GM19397 (cell line): ENCODE data around the gene BCL2L1.

Source experiments
- ATAC-seq: cut with Tn5 transposase; IDR thresholded peaks from one replicate; pipeline ENCODE4 v1.9.1; 2021; ENCODE audit warnings: mild to moderate bottlenecking, moderate library complexity; ENCODE audit not compliant: unreplicated experiment

Gene BCL2L1

DNA sequence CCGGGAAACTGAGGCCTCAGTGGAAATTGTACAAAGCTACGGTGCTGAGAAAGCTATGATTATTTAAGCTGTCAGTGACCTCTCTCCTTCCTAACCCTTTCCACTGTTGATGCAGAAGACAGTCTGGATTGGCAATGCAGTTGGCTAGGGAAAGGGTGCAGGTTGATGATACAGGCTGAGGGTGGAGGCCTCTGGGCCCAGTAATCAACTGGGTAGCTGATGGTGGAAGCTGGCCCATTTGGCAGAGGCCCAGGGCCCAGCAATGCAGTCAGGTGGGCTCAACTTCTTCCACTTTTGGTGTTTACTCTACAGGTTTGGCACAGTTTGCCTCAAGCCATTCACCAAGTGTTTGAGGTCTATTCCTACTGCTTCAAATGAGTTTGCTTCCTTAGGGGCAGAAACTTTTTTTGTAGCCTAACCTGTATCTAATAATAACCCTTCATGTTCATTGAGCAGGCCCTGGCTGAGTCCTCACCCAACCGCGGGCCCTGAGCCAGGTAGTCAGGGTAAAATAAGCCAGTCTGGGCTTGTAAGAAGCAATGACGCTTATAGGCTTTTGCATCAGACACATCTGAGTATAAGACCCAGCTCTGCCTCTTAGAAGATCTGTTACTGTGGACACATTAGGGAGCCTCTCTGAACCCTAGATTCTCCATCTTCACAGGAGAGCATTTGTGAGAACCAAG, 12.1 kb downstream of the BCL2L1 start:
- ATAC-seq = no peak

DNA sequence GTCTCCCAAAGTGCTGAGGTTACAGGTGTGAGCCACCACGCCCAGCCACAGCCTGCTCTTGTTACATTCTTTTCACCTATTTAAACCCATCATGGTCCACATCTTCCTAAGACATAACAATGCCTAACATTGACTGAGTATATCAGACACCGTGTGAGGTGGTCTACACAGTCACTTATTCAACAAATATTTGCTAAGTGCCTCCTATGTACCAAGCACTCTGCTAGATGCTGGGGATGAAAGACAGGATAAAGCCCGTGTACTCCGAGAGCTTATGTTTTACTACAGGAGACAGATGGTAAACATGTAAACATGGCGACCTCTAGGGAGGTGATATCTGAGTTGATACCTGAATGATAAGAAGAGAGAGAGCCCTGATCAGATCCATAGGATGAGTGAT, 12.7 kb downstream of the BCL2L1 start:
- ATAC-seq = no peak

DNA sequence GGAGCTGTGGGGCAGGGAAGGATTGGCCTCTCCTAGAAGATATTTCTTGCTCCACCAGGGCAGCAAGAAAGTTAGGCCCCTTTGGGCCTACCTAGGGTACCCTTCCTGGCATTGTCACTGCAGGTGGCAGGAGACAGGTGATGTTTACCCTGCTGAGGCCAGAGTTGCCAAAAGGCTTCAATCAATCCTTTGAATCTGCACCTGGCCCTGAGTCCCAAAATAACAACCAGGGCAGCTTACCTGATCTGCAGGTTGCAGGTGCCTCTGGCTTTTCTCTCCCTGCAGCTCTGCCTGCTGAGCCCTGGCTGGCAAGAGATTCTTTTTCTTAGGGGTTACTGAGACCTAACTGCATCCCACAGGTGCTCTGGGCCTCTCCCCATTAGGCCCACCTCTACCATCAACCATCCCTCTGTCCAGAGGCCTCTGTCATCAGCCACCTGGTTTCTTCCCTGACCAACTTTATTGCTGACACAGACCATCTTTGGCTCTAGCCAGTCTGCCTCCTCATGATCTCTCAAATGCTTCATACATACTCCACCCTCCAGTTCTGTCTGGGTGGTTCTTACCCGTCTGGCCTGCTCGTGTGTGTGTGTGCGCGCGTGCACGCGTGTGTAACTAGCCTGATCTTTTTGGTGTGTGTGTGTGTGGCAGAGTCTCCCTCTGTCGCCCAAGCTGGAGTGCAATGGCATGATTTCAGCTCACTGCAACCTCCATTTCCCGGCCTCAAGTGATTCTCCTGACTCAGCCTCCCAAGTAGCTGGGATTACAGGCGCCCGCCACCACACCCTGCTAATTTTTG, 13.7 kb downstream of the BCL2L1 start:
- ATAC-seq = no peak

DNA sequence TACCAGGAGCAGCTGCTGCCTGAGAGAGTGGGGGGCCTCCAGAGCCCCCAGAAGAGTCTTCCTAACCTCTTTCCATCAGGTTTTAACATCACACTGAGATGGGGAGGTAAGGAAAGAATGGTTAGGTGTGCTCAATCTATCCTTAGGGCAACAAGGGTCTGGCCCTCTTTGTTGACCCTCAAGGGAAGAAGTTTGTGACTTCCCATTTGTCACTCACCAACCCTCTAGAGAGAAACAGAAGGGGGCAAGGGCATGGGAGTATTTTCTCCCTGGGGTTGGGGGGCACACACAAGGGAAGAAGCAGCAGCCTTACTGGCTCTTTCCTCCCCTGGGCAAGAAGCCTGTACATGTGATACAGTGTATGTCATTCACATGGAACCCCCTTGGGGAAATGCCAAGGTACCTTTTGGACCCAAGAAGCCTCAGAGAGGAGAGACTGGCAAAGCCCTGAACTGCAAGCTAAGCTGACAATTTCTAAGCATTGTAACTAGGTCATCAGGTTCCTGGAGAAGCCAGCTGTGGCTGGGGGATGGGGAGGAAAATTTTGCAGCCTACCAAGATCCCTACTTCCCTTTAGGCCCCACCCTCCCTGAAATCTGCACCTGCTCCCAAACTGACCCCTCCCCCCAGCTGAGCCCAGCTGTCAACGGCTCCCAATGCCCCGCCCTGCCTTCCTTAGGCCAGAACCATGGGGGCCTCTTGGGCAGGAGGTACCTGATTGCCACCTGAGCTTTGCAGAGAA, 14.5 kb downstream of the BCL2L1 start:
- no peak for ATAC-seq

DNA sequence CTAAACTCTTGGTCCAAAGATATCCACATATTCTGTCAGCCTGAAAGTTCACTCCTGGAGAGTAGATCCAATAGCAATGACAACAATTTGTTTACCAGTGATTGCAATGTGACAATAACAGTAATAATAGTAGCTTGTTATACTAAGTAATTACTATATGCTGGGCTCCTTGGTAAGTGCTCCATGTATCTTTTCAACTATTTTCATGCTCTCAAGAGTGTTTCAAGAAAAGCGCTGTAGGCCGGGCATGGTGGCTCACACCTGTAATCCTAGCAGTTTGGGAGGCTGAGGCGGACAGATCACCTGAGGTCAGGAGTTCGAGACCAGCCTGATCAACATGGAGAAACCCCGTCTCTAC, 15.4 kb downstream of the BCL2L1 start:
- ATAC-seq = no peak

DNA sequence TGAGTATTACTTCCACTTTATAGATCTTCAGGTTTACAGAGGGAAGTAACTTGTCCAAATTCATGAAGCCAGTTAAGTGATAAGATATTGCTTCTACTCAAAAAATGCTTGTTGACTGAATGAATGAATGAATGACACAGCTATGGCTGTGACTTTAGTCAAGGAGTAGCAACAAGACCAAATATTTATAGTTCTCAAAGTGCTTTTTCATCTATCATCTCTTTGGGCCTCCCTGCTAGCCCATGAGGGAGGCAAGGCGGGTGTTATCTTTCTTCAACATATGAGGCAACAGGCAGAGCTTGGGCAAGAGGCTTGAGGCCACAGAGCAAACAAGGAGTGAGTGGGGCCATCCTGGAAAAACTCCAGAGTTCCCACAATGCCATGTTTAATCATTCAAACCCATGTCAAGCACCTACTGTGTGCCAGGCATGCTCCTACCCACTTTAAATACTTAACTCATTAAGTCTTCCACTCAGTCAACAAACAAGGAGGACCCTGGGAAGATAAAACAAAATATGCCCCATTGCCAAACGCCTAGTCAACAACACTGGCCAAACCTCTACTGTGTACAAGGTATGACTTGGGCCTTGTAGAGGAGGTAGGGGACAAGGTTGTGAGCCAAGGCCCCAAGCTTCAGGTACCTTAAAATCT, 15.9 kb downstream of the BCL2L1 start:
- no peak for ATAC-seq

DNA sequence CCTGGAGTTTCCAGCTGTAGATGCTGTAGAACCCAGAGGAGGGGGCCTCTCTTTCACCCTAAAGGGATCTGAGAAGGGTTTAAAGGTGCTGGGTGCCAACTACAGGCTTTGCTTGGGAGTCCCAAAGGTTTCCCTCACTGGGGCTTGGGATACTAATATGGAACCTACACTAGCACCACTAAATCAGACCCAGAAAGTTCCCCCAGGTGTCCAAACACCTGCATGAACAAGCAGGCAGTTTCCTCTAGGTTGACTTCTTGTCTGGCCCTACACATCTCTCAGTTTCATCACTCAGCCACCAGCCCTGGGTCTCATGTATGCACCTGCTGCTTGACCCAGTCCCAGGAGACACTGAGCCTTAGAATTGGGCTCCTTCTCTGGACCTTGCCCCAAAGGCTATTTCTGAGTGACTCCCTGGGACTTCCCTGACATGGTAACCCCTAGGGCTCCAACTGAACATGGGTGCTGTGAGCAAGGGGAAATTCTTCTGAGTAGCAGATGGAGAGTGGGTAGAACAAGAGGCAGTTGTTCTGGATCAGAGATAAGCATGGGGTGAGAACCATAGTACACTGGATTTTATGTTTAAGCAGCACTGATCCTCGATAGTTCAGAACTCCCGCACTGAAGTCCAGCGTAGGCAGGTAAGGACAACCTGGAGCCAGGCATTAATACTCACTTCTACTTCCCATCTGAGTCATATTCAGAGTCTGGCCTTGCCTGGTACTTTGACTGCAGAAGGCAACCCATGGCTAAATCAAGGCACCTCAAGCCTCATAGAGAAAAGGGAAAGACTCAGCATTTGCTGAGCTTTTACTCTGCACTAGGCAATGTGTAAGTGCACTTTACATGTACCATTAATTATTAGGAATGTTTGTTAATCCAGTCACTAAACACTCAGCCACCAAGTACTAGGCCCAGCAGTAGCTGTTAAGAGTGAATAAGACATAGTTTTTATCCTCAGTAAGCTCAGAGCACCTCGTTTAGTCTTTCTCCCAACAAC, 16.8 kb downstream of the BCL2L1 start:
- ATAC-seq = peak; percentile 91

DNA sequence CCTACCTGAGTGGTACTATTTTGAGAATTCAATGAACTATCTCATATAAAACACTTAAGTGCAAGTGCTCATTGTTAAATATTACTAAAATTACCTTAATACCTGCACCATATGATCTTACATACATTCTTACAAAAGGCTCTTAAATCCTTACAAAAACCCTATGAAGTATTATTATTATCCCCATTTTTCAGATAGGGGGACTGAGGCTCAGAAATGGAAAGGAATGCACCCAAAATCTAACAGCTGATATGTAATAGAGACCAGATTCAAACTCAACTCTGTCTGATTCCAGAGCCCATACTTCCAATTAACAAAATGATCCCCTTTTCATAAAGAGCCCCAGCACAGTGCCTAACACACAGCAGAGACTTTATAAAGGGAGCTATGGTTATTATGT, 17.5 kb downstream of the BCL2L1 start:
- no peak for ATAC-seq

DNA sequence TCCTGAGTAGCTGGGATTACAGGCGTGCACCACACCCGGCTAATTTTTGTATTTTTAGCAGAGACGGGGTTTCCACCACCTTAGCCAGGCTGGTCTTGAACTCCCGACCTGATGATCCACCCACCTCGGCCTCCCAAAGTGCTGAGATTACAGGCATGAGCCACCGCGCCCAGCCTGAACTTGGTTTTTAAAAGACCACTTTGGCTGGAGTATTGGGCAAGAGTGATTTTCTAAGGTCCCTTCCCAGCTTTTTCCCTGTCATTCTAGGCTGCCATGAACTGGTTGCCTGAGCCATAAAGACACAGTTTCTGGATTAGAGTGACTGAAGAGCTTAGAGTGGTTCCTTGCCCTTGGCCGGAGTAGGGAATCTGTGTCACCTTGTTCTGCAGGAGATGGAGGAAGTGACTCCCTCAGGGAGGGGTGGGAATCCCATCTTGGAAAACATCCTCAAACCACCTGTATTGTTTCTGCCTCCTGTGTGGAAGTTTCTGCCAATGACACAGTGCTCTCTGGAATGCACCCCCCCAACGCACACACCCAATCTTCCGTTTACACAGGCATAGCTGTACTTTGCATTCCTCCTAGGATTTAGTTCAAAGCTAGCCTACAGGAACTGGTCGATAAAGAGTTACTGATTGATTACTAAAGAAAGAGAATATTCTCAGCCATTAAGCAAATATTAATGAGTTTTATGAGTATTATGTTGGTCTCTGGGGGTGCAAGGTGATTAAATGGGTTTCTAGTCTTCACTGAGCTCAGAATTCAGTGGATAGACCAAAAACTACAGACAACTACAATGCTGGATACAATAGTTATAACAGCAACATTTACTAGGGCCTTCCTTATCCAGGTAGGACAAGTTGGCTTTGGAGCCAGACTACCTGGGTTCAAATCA, 18.2 kb downstream of the BCL2L1 start:
- no peak for ATAC-seq

DNA sequence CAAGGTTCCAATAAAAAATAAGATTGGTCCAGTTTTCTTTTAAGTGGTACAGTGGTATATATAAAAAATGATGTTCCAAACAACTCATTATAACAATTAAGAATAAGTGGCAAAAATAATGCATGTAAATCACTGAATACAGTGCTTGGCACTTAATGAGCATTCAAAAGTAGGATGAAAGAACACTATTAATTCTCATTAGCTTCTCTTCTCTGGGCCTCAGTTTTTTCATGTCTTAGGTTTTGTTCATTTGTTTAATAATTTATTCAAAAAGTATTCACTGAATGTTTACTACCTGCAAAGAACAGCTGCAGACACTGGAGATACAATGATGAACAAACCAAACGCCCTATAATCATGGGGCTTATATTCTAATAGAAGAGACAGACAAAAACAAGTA, 21.1 kb downstream of the BCL2L1 start:
- no peak for ATAC-seq

DNA sequence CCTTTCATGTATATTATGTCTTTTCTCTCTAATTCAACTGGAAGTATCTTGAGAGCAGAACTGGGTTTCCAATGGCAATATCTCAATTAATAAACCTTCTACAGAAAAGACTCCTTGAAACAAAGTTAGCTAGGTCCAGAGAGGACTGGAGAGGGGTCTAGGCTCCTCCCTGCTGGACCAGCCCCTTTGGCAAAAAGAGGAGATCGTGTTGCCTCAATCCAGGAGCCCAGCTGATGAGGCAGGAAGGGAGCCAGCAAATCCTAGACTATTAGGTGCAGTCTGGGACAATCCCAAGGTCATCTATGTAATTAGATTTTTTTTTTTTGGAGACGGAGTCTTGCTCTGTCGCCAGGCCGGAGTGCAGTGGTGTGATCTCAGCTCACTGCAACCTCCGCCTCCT, 21.9 kb downstream of the BCL2L1 start:
- no peak for ATAC-seq

DNA sequence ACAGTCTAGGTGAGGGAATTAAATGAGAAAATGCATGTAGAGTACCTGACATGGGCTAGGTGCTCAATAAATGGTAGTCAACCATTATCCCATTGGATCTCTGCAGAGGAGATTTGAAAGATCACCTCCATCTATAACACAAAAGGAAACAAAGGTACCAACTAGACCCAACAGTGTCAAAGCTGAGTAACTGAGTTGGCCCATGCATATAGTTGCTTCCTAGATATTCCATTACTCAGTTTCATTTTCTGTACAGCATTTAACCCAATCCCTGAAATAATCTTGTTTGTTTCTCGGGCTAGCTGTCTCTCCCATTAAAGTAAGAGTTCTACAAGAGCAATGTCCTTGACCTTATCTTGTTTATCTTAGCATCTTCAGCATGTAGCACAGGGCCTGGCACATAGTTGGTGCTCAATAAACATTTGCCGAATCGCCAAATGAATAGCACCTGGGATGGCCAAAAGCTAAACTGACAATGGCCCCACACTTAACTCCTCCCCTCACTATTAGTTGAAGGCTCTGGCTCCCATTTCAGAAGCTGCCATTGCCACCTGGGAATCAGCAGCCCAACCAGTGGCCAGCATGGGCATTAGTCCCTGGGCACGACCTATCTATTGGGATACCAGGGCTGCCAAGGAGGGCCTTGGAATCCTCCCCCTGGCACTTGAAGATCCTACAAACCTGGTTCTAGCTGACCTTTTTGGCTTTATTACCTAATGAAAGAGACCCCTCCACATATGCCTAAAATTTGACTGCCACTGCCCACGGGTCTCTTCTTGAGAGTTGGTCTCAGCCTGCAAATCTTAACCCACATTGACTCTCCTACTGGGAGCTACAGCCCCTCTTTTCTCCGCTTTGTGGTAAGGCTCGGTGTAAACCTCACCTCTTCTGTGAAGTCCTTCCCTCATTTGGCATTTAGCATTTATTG, 22.6 kb downstream of the BCL2L1 start:
- ATAC-seq = no peak

DNA sequence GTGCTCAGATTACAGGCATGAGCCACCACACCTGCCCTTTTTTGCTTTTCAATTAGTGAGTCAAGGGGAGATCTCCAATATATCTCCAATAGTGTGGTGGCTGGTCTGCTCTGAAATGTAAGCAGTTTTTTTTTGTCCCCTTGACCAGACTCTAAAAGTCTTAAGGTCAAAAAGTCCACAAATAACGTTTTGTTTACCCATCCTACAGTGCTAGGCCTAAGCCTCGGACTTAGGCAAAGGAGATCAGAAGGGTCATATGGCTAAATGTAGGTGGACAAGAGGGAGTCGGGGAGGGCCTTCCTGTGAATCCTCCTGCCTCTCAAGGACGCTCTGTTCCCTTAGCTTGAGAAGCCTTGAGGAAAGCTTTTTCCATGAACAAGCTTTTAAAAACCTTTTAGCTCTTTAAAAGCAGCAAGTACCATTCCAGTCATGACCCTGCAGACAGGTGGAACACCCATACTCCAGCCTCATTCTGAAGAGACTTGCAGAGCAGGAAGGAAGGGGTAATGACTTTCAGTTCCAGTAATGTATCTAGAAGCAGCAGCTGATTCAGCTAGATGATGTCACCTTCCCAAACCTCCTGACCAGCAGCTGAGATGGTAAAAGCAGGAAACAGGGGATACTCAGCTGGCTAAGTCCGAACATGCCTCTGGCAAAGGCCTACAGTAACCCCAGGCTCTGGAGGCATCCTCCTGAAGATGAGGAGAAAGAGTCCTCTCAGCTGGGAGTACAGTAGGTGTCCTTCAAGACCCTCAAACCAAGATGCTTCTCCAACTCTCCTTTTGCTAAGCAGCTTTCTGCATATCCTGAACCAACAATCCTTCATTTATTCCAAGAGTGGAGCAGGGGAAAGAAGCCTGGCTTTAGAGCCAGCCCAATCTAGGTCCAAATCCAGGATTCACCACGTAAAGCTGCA, 23.6 kb downstream of the BCL2L1 start:
- ATAC-seq = peak; percentile 91

DNA sequence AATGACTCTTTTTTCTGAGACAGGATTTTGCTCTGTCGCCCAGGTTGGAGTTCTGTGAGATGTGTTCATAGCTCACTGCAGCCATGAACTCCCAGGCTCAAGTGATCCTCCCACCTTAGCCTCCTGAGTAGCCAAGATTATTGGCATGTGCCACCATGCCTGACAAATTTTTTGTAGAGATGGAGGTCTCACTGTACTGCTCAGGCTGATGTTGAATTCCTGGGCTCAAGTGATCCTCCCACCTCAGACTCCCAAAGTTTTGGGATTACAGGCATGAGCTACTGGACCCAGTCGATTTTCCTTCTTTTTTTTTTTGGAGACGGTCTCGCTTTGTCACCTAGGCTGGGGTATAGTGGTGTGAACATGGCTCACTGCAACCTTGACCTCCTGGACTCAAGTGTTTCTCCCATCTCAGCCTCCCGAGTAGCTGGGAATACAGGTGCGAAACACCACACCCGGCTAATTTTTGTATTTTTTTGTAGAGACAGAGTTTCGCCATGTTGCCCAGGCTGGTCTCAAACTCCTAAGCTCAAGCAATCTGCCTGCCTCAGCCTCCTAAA, 24.3 kb downstream of the BCL2L1 start:
- ATAC-seq = no peak

DNA sequence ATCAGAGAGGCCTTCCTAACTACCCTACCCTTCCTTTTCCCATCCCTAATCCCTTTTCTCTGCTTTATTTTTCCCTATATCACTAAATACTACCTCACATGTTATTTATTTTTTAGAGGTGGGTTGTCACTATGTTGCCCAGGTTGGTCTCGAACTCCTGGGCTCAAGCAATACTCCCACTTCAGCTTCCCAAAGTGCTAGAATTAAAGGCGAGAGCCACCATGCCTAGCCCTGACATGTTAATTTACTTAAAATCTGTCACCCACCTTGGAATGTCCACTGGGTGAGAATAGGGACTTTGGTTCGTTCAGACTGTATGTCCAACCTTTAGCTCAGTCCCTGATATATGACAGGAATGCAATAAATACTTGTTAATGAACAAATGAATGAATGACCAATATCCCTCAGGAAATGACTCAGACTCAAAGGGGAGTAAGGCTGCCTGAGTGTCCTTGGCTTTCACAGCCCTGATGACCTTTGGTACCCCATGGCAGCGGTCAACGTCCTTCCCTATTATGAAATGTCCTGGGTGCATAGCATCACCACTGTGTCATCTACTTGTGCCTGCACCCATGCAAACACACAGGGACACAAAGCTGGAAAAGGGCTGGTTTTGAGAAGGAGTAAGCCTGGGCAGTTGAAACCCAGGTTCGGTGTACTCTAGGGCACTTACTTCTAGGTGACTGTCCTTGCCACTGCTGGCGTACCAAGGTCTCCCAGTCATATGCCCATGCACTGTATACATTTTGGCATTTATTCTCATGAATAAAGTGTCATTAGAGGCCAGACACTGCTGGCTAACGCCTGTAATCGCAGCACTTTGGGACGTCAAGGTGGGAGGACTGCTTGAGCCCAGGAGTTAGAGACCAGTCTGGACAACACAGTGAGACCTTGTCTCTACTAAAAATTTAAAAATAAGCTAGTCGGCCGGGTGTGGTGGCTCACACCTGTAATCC, 26.5 kb downstream of the BCL2L1 start:
- no peak for ATAC-seq
